Ascending aorta (tissue), 2 donors: ENCODE results near the gene PCIF1. TPM values are rescaled to one million over a fixed set of nuclear protein-coding genes. Genes with fewer than 3 reads are reported as not detected.

Experiments
- DNase-seq, 2 donors: peaks; one replicate each; pipeline ENCODE4 v3.0.0-alpha.2; 2019; ENCODE audit warnings: low spot score in 2 of 2
- H3K27ac ChIP-seq, 2 donors: fragments of 200-600 bp; sonication (generic); one replicate each; pipeline ENCODE4 v1.5.1; 2016 to 2017; ENCODE audit warnings: mild to moderate bottlenecking in 1 of 2
- H3K27me3 ChIP-seq: fragments of 200-600 bp; sonication (generic); one replicate; pipeline ENCODE4 v1.5.1; 2017
- H3K36me3 ChIP-seq, 2 donors: fragments of 200-600 bp; sonication (generic); one replicate each; pipeline ENCODE4 v1.5.1; 2016
- H3K4me1 ChIP-seq, 2 donors: fragments of 200-600 bp; sonication (generic); one replicate each; pipeline ENCODE4 v1.5.1; 2016 to 2017; ENCODE audit warnings: mild to moderate bottlenecking in 1 of 2
- H3K4me3 ChIP-seq, 2 donors: fragments of 200-600 bp; sonication (generic); one replicate each; pipeline ENCODE4 v1.5.1; 2016 to 2017; ENCODE audit warnings: mild to moderate bottlenecking in 1 of 2
- H3K9me3 ChIP-seq, 2 donors: fragments of 200-600 bp; sonication (generic); one replicate each; pipeline ENCODE4 v1.5.1; 2016
- intact Hi-C: fragments of 100-400 bp; cut with DNase I; formaldehyde crosslinking; loops from one replicate; pipeline ENCODE4 v1.15.1; 2023
- total RNA-seq: library from RNA; depleted of rRNA; stranded (reverse); fragments of >200 nt; gene quantifications from one replicate; pipeline ENCODE4 v1.1.0, GENCODE V29; 2016
- TF ChIP-seq, protein P1 (sequence below), 3 experiments: fragments of 200-600 bp in 2 of 3; fragments of 450-650 bp in 1 of 3; sonication (generic) in 2 of 3; IDR thresholded peaks; one replicate each; pipeline ENCODE4 v1.5.1; 2016 to 2019; ENCODE audit warnings: antibody characterized with exemption in 3 of 3, mild to moderate bottlenecking in 1 of 3, moderate library complexity in 1 of 3

The PCIF1 gene
- total RNA-seq = 45.7 TPM

- TF ChIP-seq, protein P1, sequence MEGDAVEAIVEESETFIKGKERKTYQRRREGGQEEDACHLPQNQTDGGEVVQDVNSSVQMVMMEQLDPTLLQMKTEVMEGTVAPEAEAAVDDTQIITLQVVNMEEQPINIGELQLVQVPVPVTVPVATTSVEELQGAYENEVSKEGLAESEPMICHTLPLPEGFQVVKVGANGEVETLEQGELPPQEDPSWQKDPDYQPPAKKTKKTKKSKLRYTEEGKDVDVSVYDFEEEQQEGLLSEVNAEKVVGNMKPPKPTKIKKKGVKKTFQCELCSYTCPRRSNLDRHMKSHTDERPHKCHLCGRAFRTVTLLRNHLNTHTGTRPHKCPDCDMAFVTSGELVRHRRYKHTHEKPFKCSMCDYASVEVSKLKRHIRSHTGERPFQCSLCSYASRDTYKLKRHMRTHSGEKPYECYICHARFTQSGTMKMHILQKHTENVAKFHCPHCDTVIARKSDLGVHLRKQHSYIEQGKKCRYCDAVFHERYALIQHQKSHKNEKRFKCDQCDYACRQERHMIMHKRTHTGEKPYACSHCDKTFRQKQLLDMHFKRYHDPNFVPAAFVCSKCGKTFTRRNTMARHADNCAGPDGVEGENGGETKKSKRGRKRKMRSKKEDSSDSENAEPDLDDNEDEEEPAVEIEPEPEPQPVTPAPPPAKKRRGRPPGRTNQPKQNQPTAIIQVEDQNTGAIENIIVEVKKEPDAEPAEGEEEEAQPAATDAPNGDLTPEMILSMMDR (IDR thresholded peaks at IDR 0.05) = no peak
- Histone ChIP-seq H3K27ac (peak within 1 kb of the TSS; percentile 98 to 100), H3K4me1 (peaks cover 5 to 16% of the 10 kb centered on the region in 2 donors), H3K36me3 (peaks cover 27% of the 10 kb centered on the region in 2 donors), H3K4me3 (peak within 1 kb of the TSS; percentile 73 to 95), H3K27me3 (no peaks in the 10 kb centered on the region), H3K9me3 (no peaks in the 10 kb centered on the region)
- peak; percentile 92 to 99 for DNase-seq
- intact Hi-C loops = loop anchor here (1.0 to 5.0 kb wide), 8 partner anchors 24 to 754 kb away; partner anchors contain the start of genes ACOT8, CTSA, NEURL2 and TP53RK
These were observed at the start of gene PCIF1 for GRCh38 chr20:45934586-45935415. Gene PCIF1, plus strand, starts transcription at chr20:45934683. Its CDS starts 4,317 bp downstream, at chr20:45939000.

- Histone ChIP-seq H3K4me3 (no peak overlapping the region), H3K27me3 (no peaks in the 10 kb centered on the region), H3K27ac (no peak overlapping the region), H3K4me1 (peaks cover 6 to 9% of the 10 kb centered on the region in 2 donors), H3K36me3 (peaks cover 13 to 44% of the 10 kb centered on the region in 2 donors), H3K9me3 (no peaks in the 10 kb centered on the region)
- TF ChIP-seq, protein P1 (IDR thresholded peaks at IDR 0.05) = no peak
- intact Hi-C loops = no loop called here
- DNase-seq = no peak
These were observed 47.7 kb upstream of the PCIF1 start for GRCh38 chr20:45886590-45887345.

- Histone ChIP-seq H3K27me3 (no peaks in the 10 kb centered on the region), H3K4me1 (peaks cover 8 to 12% of the 10 kb centered on the region in 2 donors), H3K4me3 (no peak within 1 kb of the TSS), H3K27ac (no peak within 1 kb of the TSS), H3K9me3 (no peaks in the 10 kb centered on the region), H3K36me3 (peaks cover 13 to 44% of the 10 kb centered on the region in 2 donors)
- no peak for DNase-seq
- intact Hi-C loops = no loop called here
- TF ChIP-seq, protein P1 (IDR thresholded peaks at IDR 0.05) = no peak
These were observed 47.2 kb upstream of the PCIF1 start, which contains the start of gene SPATA25 for GRCh38 chr20:45887346-45887715. Gene SPATA25, minus strand, starts transcription at chr20:45887622. Its CDS starts 32 bp downstream, at chr20:45887590.

DNA sequence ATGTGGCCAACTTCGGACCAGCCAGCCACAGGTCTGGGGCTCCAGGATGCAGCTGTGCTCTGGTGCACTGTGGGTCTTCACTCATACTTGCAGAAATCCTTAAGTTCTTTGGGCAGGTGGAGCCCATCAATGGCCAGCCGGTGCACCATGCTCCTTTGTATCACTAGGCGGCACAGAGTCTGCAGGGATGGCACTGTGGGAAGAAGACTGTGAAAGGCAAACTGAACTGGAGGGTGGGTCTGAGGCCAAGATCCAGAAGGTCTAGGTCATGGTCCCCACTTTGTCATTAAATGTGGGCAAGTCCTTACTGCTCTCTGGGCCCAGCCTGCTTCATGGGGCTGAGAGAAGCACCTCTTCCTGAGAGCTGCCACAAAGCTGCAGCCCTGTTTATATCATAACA is 45.8 kb upstream of the PCIF1 start:
- H3K4me1 ChIP-seq = peaks cover 8 to 12% of the 10 kb centered on the region in 2 donors
- H3K27ac ChIP-seq = no peak overlapping the region
- H3K9me3 ChIP-seq = no peaks in the 10 kb centered on the region
- intact Hi-C loops = no loop called here
- no peak overlapping the region for H3K4me3 ChIP-seq
- TF ChIP-seq, protein P1 (IDR thresholded peaks at IDR 0.05) = no peak
- no peaks in the 10 kb centered on the region for H3K27me3 ChIP-seq
- H3K36me3 ChIP-seq = peaks cover 1 to 38% of the 10 kb centered on the region in 2 donors
- DNase-seq = no peak

- Histone ChIP-seq H3K9me3 (no peaks in the 10 kb centered on the region), H3K4me3 (peak overlapping the region; percentile 71 to 87), H3K4me1 (peaks cover 8 to 12% of the 10 kb centered on the region in 2 donors), H3K27ac (peak overlapping the region; percentile 68 to 71), H3K27me3 (no peaks in the 10 kb centered on the region), H3K36me3 (peaks cover 12 to 38% of the 10 kb centered on the region in 2 donors)
- DNase-seq = peak in 1 of 2 donors; percentile 89
- TF ChIP-seq, protein P1 (IDR thresholded peaks at IDR 0.05) = peak; percentile 35 to 76 (median 55)
- intact Hi-C loops = loop anchor here (2.0 kb wide), 2 partner anchors 34 to 56 kb away; partner anchors contain the start of genes ACOT8 and ZSWIM3
These were observed 44.2 kb upstream of the PCIF1 start for GRCh38 chr20:45890077-45890984.
